B cell (primary cell): Measurements from ENCODE around the gene TRMT2A. TPM values are rescaled to one million over a fixed set of nuclear protein-coding genes. Genes with fewer than 3 reads are reported as not detected.

Source experiments
- ATAC-seq: fragments of 200-7000 bp; cut with Tn5 transposase; one replicate; pipeline ENCODE4 v1.10.0; 2021; ENCODE audit warnings: low read depth, mild to moderate bottlenecking, moderate number of reproducible peaks, moderate library complexity
- CTCF ChIA-PET: fragments of 350-600 bp; sonication (Branson Sonifier 250); formaldehyde crosslinking; loops from one replicate; lab custom pipeline; 2021; ENCODE audit warnings: antibody characterized with exemption, inconsistent platforms; lab: Charles Lee
- POLR2A ChIA-PET: fragments of 350-600 bp; sonication (Branson Sonifier 250); formaldehyde crosslinking; loops from one replicate; lab custom pipeline; 2021; ENCODE audit warnings: antibody characterized with exemption; lab: Charles Lee
- DNase-seq: peaks from one replicate; pipeline ENCODE4 v3.0.0; 2013
- H2AFZ ChIP-seq: 2 replicates; pipeline ENCODE4 v1.6.1; 2012; ENCODE audit warnings: mild to moderate bottlenecking, low read depth, low read length; ENCODE audit not compliant: insufficient read depth, poor library complexity, severe bottlenecking
- H3K27ac ChIP-seq, 2 donors: 1 replicate in 1 of 2; 2 replicates in 1 of 2; pipeline ENCODE4 v1.5.1; 2012 to 2013; ENCODE audit warnings: low read length in 2 of 2, mild to moderate bottlenecking in 2 of 2, moderate library complexity in 1 of 2
- H3K27me3 ChIP-seq, 4 experiments: fragments of 200-600 bp in 1 of 4; sonication (generic) in 1 of 4; replicated peaks in 1 of 4; 1 replicate in 2 of 4; 2 replicates in 2 of 4; pipeline versions ENCODE4 v1.6.1 to v1.7.0; 2013 to 2016; ENCODE audit warnings: low read length in 3 of 4, mild to moderate bottlenecking in 2 of 4, mixed read lengths in 1 of 4, moderate library complexity in 1 of 4; ENCODE audit not compliant: insufficient read depth in 4 of 4, control insufficient read depth in 3 of 4; ENCODE audit errors: control extremely low read depth in 1 of 4
- H3K36me3 ChIP-seq, 2 experiments: replicated peaks in 1 of 2; 1 replicate in 1 of 2; 2 replicates in 1 of 2; pipeline versions ENCODE4 v1.6.1 to v1.7.1; 2013; ENCODE audit warnings: low read length in 1 of 2; ENCODE audit not compliant: insufficient read depth in 2 of 2, control insufficient read depth in 1 of 2; ENCODE audit errors: control extremely low read depth in 1 of 2, extremely low read depth in 1 of 2
- H3K4me1 ChIP-seq, 2 donors: fragments of 200-600 bp in 1 of 2; sonication (generic) in 1 of 2; 1 replicate in 1 of 2; 2 replicates in 1 of 2; pipeline versions ENCODE4 v1.5.1 to v1.6.1; 2013 to 2017; ENCODE audit warnings: low read length in 2 of 2; ENCODE audit not compliant: control insufficient read depth in 2 of 2, insufficient read depth in 2 of 2
- H3K4me2 ChIP-seq: replicated peaks from 2 replicates; pipeline ENCODE3; 2012; ENCODE audit warnings: mild to moderate bottlenecking, low read depth, low read length; ENCODE audit not compliant: poor library complexity, severe bottlenecking
- H3K4me3 ChIP-seq, 5 experiments: fragments of 200-600 bp in 1 of 5; sonication (generic) in 1 of 5; 1 replicate in 3 of 5; 2 replicates in 2 of 5; pipeline versions ENCODE4 v1.5.1 to v1.7.0; 2011 to 2016; ENCODE audit warnings: low read length in 4 of 5, mild to moderate bottlenecking in 4 of 5, low read depth in 2 of 5, control low read depth in 1 of 5, moderate library complexity in 1 of 5; ENCODE audit not compliant: insufficient read depth in 1 of 5; ENCODE audit errors: control extremely low read depth in 1 of 5, extremely low read depth in 1 of 5
- H3K79me2 ChIP-seq: fragments of 200-600 bp; sonication (generic); one replicate; pipeline ENCODE4 v1.6.0; 2016; ENCODE audit warnings: low read length; ENCODE audit not compliant: control insufficient read depth, insufficient read depth
- H3K9ac ChIP-seq: fragments of 200-600 bp; sonication (generic); 2 replicates; pipeline ENCODE4 v1.6.1; 2017; ENCODE audit warnings: mild to moderate bottlenecking, low read length, moderate library complexity
- H3K9me3 ChIP-seq, 3 donors: one replicate each; pipeline versions ENCODE4 v1.6.1 to v1.7.1; 2013; ENCODE audit warnings: low read length in 2 of 3; ENCODE audit not compliant: control insufficient read depth in 2 of 3, insufficient read depth in 1 of 3; ENCODE audit errors: control extremely low read depth in 1 of 3
- H4K20me1 ChIP-seq: 2 replicates; pipeline ENCODE4 v1.6.0; 2012; ENCODE audit warnings: mild to moderate bottlenecking, low read length; ENCODE audit not compliant: insufficient read depth, control insufficient read depth, poor library complexity, severe bottlenecking
- H3K27ac Mint-ChIP-seq: one replicate; pipeline ENCODE4 v1.8.0; 2021; ENCODE audit warnings: mixed read lengths
- H3K27me3 Mint-ChIP-seq: one replicate; pipeline ENCODE4 v1.8.0; 2021; ENCODE audit warnings: mixed read lengths
- H3K4me1 Mint-ChIP-seq: one replicate; pipeline ENCODE4 v1.8.0; 2021; ENCODE audit warnings: mixed read lengths
- H3K4me3 Mint-ChIP-seq: one replicate; pipeline ENCODE4 v1.8.0; 2021; ENCODE audit warnings: mixed read lengths
- H3K9me3 Mint-ChIP-seq: one replicate; pipeline ENCODE4 v1.8.0; 2022; ENCODE audit warnings: mixed read lengths; ENCODE audit not compliant: insufficient read depth
- EZH2 ChIP-seq: IDR thresholded peaks from 2 replicates; pipeline ENCODE4 v1.6.1; 2012; ENCODE audit warnings: borderline replicate concordance, low read depth, mild to moderate bottlenecking, moderate library complexity, low read length; ENCODE audit not compliant: insufficient read depth, poor library complexity, severe bottlenecking
- WGBS: methylation state at CpG from one replicate; pipeline ENCODE4 v1.1.5; 2013; ENCODE audit warnings: missing lambda C conversion rate; ENCODE audit not compliant: insufficient coverage; 5-methylcytosine and 5-hydroxymethylcytosine counted together
- intact Hi-C: fragments of 100-400 bp; cut with micrococcal nuclease; formaldehyde crosslinking; loops from one replicate; pipeline ENCODE4 v1.10.0; 2022
- polyA plus RNA-seq: library from polyadenylated mRNA; depleted of rRNA; stranded (reverse); fragments of >200 nt; gene quantifications from 2 replicates; pipeline ENCODE4 v1.2.3, GENCODE V29; 2012
- total RNA-seq, 2 donors: library from RNA; stranded (reverse); fragments of 120-200 nt in 1 of 2; gene quantifications; 1 replicate in 1 of 2; 2 replicates in 1 of 2; pipeline versions ENCODE4 v1.2.3 to v1.2.4, GENCODE V29; 2013 to 2022
- TF ChIP-seq, protein P1 (sequence below): fragments of 200-600 bp; IDR thresholded peaks from one replicate; pipeline ENCODE4 v1.8.0; 2022; ENCODE audit warnings: antibody characterized with exemption, mild to moderate bottlenecking

Gene TRMT2A
- total and polyA plus RNA-seq, 2 donors (not counting 1 experiment from before 2014, with no cell fraction given) = 95.7 to 144 TPM

DNA sequence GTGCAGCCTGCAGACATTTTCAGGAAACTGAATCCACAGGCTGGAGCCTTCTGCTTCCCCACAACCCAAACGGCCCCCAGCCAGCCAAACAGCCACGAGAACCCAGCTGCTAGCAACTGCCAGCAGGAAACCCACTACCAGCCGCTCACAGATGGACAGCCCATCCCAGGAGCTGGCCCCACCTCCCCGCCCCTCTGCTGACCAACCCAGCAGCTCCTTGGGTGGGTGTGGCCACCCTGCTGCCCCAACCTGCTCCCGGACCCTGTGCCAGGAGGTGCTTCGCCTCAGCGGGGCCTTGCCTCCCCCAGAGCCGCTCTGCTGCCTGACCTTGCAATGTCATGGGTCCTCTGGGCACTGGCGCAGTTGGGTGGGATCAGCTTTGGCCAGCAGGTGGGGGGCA lies 42.0 kb upstream of the TRMT2A start:
- Histone ChIP-seq H3K36me3 (no peaks in the 10 kb centered on the region), H3K79me2 (no peaks in the 10 kb centered on the region), H3K27ac (no peak overlapping the region), H2AFZ (no peak overlapping the region), H3K4me2 (no peak overlapping the region), H3K27me3 (peaks cover 0 to 40% (median 10%) of the 10 kb centered on the region in 4 experiments), H4K20me1 (no peaks in the 10 kb centered on the region), H3K4me1 (peaks cover 0 to 3% of the 10 kb centered on the region in 2 donors), H3K4me3 (no peak overlapping the region), H3K9ac (no peak overlapping the region), H3K9me3 (peaks cover 0 to 13% (median 0%) of the 10 kb centered on the region in 3 donors)
- no peaks in the 10 kb centered on the region for H3K9me3 Mint-ChIP-seq
- no peak overlapping the region for H3K4me3 Mint-ChIP-seq
- DNase-seq (no peak), ATAC-seq (no peak)
- 4% methylated on average over 7 of the region's 9 CpGs for WGBS
- peaks cover 2% of the 10 kb centered on the region for H3K4me1 Mint-ChIP-seq
- peaks cover 10% of the 10 kb centered on the region for H3K27me3 Mint-ChIP-seq
- ChIA-PET POLR2A (no interaction called here), CTCF (interaction anchor here (1.8 kb wide), 1 partner anchor 126 kb away, joined by 8 read pairs; no protein-coding TSS in a partner anchor)
- H3K27ac Mint-ChIP-seq = no peak overlapping the region
- TF ChIP-seq, protein P1, sequence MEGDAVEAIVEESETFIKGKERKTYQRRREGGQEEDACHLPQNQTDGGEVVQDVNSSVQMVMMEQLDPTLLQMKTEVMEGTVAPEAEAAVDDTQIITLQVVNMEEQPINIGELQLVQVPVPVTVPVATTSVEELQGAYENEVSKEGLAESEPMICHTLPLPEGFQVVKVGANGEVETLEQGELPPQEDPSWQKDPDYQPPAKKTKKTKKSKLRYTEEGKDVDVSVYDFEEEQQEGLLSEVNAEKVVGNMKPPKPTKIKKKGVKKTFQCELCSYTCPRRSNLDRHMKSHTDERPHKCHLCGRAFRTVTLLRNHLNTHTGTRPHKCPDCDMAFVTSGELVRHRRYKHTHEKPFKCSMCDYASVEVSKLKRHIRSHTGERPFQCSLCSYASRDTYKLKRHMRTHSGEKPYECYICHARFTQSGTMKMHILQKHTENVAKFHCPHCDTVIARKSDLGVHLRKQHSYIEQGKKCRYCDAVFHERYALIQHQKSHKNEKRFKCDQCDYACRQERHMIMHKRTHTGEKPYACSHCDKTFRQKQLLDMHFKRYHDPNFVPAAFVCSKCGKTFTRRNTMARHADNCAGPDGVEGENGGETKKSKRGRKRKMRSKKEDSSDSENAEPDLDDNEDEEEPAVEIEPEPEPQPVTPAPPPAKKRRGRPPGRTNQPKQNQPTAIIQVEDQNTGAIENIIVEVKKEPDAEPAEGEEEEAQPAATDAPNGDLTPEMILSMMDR = no peak
- no peak for TF ChIP-seq EZH2
- intact Hi-C loops = no loop called here

DNA sequence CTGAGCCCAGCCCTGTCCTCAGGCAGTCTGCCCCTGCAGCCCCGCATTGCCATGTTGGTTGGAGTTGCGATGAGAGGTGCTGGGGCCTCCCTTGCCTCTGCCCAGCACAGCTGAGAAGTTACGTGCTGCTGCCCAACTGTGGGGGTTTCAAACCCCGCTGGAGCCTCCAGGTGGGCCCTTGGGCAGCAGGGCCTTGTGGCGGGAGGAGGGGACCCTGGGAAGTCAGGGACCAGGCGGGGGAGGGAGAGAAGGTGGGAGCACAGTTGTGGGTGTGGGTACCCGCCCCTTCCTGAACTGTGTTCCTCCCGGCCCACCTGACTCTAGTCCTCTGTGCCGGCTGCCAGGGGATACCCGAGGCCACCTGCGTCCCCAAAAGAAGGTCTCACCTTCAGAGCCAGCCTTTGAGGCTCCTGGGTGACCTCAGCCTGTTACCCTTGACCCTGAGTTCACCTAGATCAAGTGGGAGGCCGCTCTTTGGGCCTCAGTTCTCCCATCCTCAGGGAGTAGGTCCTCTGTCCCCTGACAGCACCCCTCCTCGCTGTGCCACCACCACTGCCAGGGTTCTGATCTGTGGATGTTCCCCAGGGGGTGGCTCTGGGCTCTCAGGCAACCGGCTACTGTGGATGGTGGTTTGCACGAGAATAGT lies 41.5 kb upstream of the TRMT2A start:
- intact Hi-C loops = no loop called here
- no peaks in the 10 kb centered on the region for H3K36me3 ChIP-seq
- H3K9ac ChIP-seq = no peak overlapping the region
- H3K4me1 ChIP-seq = peaks cover 0 to 3% of the 10 kb centered on the region in 2 donors
- Mint-ChIP-seq H3K27me3 (peaks cover 10% of the 10 kb centered on the region), H3K4me3 (no peak overlapping the region), H3K27ac (no peak overlapping the region), H3K9me3 (no peaks in the 10 kb centered on the region), H3K4me1 (peaks cover 2% of the 10 kb centered on the region)
- no peak for DNase-seq
- TF ChIP-seq EZH2 = no peak
- TF ChIP-seq, protein P1 = no peak
- H4K20me1 ChIP-seq = no peaks in the 10 kb centered on the region
- no peaks in the 10 kb centered on the region for H3K79me2 ChIP-seq
- ChIA-PET CTCF (interaction anchor here (1.8 to 2.4 kb wide), 2 partner anchors 126 to 128 kb away, joined by 8 to 14 read pairs; no protein-coding TSS in a partner anchor), POLR2A (no interaction called here)
- peaks cover 0 to 13% (median 0%) of the 10 kb centered on the region in 3 donors for H3K9me3 ChIP-seq
- peaks cover 0 to 40% (median 10%) of the 10 kb centered on the region in 4 experiments for H3K27me3 ChIP-seq
- no peak overlapping the region for H3K4me2 ChIP-seq
- no peak for ATAC-seq
- no peak overlapping the region for H2AFZ ChIP-seq
- 21% methylated on average over 14 of the region's 15 CpGs for WGBS
- H3K4me3 ChIP-seq = no peak overlapping the region
- no peak overlapping the region for H3K27ac ChIP-seq
